NCI-H2081 treated with DMSO at 0.1 percent for 48 hours (cell line): ENCODE measurements around the gene TOM1.

Experiments
- DNase-seq: peaks from one replicate; lab custom pipeline; 2025; lab: John Stamatoyannopoulos, UW

TOM1 gene

GRCh38 chr22:35307372-35307771 lies 7.7 kb downstream of the TOM1 start:
- DNase-seq: no peak

DNA sequence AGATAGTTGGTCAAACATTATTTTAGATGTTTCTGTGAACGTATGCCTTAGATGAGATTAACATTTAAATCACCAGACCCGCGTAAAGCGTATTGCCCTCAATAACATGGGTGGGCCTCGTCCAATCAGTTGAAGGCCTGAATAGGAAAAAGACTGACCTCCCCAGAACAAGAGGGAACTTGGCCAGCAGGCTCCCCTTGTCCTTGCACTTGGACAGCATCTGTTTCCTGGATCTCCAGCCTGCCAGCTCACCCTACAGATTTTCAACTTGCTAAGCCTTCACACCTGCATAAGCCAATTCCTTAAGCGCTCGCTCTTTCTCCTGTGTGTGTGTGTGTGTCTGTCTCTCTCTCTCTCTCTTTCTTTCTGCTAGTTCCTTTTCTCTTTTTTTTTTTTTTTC lies 8.2 kb downstream of the TOM1 start:
- DNase-seq: no peak

- DNase-seq: no peak
Measured at GRCh38 chr22:35308480-35309021, 8.9 kb downstream of the TOM1 start.

- DNase-seq: no peak
Measured at GRCh38 chr22:35310556-35311550, 11.2 kb downstream of the TOM1 start.

DNA sequence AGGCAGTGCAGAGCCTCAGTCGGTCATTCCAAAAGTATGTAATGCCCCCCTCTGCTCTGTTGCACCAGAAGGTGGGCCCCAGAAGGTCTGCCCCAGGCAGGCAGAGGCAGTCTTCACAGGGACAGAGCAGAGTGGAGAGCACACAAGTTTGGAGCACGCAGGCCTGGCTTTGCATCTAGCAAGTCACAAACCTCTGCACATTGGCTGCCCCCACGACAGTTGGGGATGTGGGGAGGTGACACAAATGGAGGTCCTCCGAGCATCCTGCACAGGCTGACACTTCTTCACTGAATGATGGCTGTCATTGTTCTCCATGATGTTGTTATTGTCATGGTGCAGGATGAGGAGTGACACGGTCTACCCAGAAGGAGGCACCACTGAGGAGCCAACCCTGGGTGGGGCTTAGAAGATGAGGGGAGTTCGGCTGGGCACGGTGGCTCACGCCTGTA lies 11.9 kb downstream of the TOM1 start:
- DNase-seq: no peak

- no peak for DNase-seq
Measured at GRCh38 chr22:35312198-35313059, 12.7 kb downstream of the TOM1 start.

GRCh38 chr22:35313311-35314121 lies 13.8 kb downstream of the TOM1 start:
- no peak for DNase-seq

DNA sequence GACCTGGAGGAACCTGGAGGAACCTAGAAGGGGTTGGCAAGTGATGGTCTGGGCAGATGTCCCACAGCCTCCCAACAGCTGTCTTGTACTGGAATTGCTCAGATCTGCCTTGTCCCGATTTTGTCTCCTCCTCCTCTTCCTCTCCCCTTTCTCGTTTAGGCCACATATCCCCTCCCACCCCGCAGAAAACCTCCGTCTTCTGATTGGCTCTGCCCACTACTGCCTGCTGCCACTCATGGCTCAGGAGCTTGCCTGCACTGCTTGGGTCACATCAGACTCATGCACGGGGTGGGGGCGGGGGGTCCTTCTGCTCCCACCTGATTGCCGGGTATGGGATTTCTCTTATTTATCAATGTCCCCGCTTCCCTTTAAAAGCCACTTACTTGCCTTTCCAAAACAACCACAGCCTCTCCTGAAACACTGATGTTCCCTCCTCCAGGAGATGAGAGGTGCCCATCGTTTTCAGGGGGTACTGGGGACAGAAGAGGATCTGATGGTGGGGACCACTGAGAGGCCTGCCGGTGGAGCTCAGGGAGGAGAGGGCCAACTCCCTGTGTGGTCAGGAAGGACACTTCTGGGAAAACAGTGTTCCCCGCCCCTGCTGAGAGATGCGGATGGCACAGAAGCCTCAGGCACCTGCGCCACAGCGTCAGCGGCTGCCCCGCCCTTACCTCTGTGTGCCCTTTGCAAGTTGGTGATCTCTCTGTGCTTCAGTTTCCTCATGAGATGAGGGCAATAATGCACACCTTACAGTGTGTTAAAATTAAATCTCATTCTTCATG lies 14.7 kb downstream of the TOM1 start:
- DNase-seq: no peak

DNA sequence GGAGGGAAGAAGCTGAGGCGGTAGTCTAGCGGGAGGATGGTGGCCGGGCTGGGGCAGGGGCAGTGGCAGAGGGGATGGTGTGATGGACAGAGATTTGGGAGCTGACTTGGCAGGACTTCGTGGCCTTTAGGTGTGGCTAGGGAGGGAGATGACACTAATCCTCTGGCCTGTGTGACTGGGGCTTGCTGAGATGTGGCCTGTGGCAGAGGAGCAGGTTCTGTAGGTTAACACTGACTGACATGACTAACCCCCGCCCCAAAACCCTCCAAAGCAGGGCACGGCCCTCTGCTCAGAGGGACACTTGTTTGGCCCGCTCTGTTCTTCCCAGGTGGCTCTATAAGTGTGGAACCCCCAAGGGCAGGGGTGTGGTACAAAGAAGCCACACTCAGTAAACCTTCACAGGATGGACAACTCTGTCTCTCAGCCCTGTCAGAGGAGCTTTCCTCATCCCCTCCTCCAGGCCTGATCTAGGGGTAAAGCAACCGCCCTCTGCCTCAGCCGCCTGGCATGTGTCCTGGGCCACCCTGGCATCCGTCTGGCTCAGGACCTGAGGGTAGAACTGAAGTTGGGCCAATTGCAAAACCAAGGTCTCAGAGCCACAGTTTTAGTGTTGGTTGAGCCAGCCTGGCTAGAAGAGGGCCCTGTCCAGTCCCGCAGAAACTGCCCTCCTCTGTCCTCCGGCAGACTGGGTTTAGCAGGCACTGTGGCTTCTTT lies 15.6 kb downstream of the TOM1 start:
- no peak for DNase-seq

GRCh38 chr22:35315855-35316745 lies 16.4 kb downstream of the TOM1 start:
- DNase-seq: no peak

- DNase-seq: no peak
Measured at GRCh38 chr22:35316751-35317150, 17.1 kb downstream of the TOM1 start.

- DNase-seq: no peak
Measured at GRCh38 chr22:35317680-35318290, 18.1 kb downstream of the TOM1 start.

GRCh38 chr22:35318346-35319215 lies 18.9 kb downstream of the TOM1 start:
- DNase-seq: no peak

- no peak for DNase-seq
Measured at GRCh38 chr22:35319244-35319985, 19.7 kb downstream of the TOM1 start.

DNA sequence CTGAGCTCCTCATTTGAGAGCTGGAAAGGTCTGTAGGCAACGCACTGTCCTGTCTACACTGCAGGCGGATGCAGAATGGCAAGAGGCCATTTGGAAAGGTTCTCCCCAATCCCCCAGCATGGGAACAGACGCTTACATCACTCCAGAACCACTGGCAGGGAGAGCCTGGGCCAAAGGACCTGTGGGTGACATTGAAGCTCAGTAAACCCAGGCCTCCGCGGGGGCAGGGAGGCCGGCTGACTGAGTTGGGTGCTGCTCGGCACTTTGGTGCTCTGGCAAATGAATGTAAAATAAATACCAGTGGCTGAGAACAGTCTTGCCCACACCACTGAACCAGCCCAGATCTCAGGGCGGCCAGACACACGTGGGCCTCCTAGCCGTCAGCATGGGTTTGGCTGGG lies 22.4 kb downstream of the TOM1 start:
- no peak for DNase-seq

- no peak for DNase-seq
Measured at GRCh38 chr22:35322893-35323292, 23.2 kb downstream of the TOM1 start.

GRCh38 chr22:35323305-35323704 lies 23.6 kb downstream of the TOM1 start:
- no peak for DNase-seq
